ENCODE measurements around the gene POLD1.

Gene POLD1

DNA sequence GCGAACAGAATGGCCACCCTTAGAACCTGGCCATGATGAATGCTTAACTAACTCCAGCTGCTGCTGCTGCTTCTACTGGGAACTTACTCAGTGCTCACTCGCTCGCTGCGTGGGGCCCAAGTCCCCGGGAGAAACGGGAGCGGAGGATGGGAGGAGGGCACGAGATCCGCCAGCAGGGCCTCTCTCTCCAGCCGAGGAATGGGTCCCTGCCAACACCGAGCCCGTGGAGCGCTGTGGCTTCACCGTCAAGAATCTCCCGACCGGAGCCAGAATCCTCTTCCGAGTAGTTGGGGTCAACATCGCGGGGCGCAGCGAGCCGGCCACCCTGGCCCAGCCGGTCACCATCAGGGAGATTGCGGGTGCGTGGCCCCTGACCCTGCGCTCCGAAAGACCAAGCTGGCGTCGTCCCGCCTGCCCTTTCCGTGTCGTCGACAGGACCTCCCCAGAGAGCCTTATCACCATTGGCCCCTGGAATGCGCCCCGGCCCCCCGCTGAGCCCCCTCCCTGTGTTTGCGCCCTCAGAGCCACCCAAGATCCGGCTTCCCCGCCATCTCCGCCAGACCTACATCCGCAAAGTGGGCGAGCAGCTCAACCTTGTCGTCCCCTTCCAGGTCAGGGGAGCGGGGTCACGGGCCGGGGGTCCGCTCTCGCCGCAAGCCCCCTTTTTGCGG is 74.4 kb downstream of the POLD1 start:
- no peak for TF ChIP-seq POLR2AphosphoS5 (IDR thresholded peaks at IDR 0.05; ENCODE audit: low read depth)
- TF ChIP-seq, protein P1, sequence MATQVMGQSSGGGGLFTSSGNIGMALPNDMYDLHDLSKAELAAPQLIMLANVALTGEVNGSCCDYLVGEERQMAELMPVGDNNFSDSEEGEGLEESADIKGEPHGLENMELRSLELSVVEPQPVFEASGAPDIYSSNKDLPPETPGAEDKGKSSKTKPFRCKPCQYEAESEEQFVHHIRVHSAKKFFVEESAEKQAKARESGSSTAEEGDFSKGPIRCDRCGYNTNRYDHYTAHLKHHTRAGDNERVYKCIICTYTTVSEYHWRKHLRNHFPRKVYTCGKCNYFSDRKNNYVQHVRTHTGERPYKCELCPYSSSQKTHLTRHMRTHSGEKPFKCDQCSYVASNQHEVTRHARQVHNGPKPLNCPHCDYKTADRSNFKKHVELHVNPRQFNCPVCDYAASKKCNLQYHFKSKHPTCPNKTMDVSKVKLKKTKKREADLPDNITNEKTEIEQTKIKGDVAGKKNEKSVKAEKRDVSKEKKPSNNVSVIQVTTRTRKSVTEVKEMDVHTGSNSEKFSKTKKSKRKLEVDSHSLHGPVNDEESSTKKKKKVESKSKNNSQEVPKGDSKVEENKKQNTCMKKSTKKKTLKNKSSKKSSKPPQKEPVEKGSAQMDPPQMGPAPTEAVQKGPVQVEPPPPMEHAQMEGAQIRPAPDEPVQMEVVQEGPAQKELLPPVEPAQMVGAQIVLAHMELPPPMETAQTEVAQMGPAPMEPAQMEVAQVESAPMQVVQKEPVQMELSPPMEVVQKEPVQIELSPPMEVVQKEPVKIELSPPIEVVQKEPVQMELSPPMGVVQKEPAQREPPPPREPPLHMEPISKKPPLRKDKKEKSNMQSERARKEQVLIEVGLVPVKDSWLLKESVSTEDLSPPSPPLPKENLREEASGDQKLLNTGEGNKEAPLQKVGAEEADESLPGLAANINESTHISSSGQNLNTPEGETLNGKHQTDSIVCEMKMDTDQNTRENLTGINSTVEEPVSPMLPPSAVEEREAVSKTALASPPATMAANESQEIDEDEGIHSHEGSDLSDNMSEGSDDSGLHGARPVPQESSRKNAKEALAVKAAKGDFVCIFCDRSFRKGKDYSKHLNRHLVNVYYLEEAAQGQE (IDR thresholded peaks at IDR 0.05; ENCODE audit: insufficient replicate concordance, low read depth), result no peak
- TF ChIP-seq, protein P2, sequence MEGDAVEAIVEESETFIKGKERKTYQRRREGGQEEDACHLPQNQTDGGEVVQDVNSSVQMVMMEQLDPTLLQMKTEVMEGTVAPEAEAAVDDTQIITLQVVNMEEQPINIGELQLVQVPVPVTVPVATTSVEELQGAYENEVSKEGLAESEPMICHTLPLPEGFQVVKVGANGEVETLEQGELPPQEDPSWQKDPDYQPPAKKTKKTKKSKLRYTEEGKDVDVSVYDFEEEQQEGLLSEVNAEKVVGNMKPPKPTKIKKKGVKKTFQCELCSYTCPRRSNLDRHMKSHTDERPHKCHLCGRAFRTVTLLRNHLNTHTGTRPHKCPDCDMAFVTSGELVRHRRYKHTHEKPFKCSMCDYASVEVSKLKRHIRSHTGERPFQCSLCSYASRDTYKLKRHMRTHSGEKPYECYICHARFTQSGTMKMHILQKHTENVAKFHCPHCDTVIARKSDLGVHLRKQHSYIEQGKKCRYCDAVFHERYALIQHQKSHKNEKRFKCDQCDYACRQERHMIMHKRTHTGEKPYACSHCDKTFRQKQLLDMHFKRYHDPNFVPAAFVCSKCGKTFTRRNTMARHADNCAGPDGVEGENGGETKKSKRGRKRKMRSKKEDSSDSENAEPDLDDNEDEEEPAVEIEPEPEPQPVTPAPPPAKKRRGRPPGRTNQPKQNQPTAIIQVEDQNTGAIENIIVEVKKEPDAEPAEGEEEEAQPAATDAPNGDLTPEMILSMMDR (IDR thresholded peaks at IDR 0.05; ENCODE audit: insufficient read depth, low read length), result no peak
- no peak for TF ChIP-seq GABPA (IDR thresholded peaks at IDR 0.05; ENCODE audit: low read depth)
- no peak for TF ChIP-seq SPI1 (IDR thresholded peaks at IDR 0.05; ENCODE audit: borderline replicate concordance, low read depth)
- no peaks in the 10 kb centered on the region for H3K27me3 ChIP-seq (ENCODE audit: insufficient read depth, poor library complexity, severe bottlenecking)
- no peak overlapping the region for H3K27ac ChIP-seq (replicated peaks)
- no peak for DNase-seq (ENCODE audit: low read depth in 1 of 2, low spot score in 1 of 2)
- H3K4me3 ChIP-seq (replicated peaks; ENCODE audit: insufficient read depth, low read length), result no peak overlapping the region

DNA sequence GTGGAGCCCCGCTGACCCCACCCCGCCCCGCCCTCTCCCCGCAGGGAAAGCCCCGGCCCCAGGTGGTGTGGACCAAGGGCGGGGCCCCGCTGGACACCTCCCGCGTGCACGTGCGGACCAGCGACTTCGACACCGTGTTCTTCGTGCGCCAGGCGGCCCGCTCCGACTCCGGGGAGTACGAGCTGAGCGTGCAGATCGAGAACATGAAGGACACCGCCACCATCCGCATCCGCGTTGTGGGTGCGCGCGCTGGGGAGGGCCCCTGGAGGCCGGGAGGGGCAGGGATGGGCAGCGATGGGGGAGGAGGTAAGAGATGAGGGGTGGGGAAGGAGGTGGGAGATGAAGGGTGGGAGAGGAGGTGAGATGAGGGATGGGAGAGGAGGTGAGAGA is 74.9 kb downstream of the POLD1 start:
- H3K4me3 ChIP-seq (replicated peaks; ENCODE audit: insufficient read depth, low read length), result no peak overlapping the region
- TF ChIP-seq SPI1 (IDR thresholded peaks at IDR 0.05; ENCODE audit: borderline replicate concordance, low read depth) (no peak), GABPA (IDR thresholded peaks at IDR 0.05; ENCODE audit: low read depth) (no peak), POLR2AphosphoS5 (IDR thresholded peaks at IDR 0.05; ENCODE audit: low read depth) (no peak)
- TF ChIP-seq, protein P2 (IDR thresholded peaks at IDR 0.05; ENCODE audit: insufficient read depth, low read length), result no peak
- TF ChIP-seq, protein P1 (IDR thresholded peaks at IDR 0.05; ENCODE audit: insufficient replicate concordance, low read depth), result no peak
- DNase-seq (ENCODE audit: low read depth in 1 of 2, low spot score in 1 of 2), result no peak
- H3K27me3 ChIP-seq (ENCODE audit: insufficient read depth, poor library complexity, severe bottlenecking), result no peaks in the 10 kb centered on the region
- H3K27ac ChIP-seq (replicated peaks), result no peak overlapping the region

DNA sequence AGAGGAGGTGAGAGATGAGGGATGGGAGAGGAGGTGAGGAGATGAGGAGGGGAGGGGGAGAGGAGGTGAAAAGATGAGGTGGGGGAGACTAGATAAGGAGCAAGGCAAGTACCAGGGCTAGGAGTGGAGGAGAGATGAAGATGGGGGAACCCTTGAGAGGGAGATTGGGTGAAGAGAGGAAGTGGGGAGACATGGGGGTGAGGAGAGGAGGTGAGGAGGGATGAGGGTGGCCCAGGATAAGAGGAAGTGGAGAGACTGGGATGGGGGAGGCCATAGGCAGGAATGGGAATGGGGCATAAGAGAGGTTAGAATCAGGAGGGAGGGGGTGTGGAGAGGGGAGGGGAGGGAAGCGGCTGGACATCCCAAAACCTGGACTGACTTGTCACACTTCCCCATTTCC is 75.5 kb downstream of the POLD1 start:
- no peak overlapping the region for H3K4me3 ChIP-seq (replicated peaks; ENCODE audit: insufficient read depth, low read length)
- no peak overlapping the region for H3K27ac ChIP-seq (replicated peaks)
- no peaks in the 10 kb centered on the region for H3K27me3 ChIP-seq (ENCODE audit: insufficient read depth, poor library complexity, severe bottlenecking)
- no peak for DNase-seq (ENCODE audit: low read depth in 1 of 2, low spot score in 1 of 2)
- TF ChIP-seq GABPA (IDR thresholded peaks at IDR 0.05; ENCODE audit: low read depth) (no peak), POLR2AphosphoS5 (IDR thresholded peaks at IDR 0.05; ENCODE audit: low read depth) (no peak), SPI1 (IDR thresholded peaks at IDR 0.05; ENCODE audit: borderline replicate concordance, low read depth) (peak; percentile 19; the same call in 1 of the 2 replicates)
- TF ChIP-seq, protein P2 (IDR thresholded peaks at IDR 0.05; ENCODE audit: insufficient read depth, low read length), result no peak
- TF ChIP-seq, protein P1 (IDR thresholded peaks at IDR 0.05; ENCODE audit: insufficient replicate concordance, low read depth), result no peak

Data from HL-60 (cell line).